ENCODE measurements around the gene ACOX3.

Gene ACOX3

GRCh38 chr4:8431553-8431952, 9.0 kb downstream of the ACOX3 start:
- no peaks in the 10 kb centered on the region for H3K79me2 ChIP-seq (ENCODE audit: insufficient read depth, low read length)
- no peaks in the 10 kb centered on the region for H3K9me3 ChIP-seq (ENCODE audit: low read length)
- no peak overlapping the region for H2AFZ ChIP-seq (ENCODE audit: low read length)
- no peaks in the 10 kb centered on the region for H3F3A ChIP-seq (ENCODE audit: insufficient read depth, low read length)
- no peak overlapping the region for H3K9ac ChIP-seq (ENCODE audit: low read length)
- H4K20me1 ChIP-seq (ENCODE audit: insufficient read depth, low read length) = no peaks in the 10 kb centered on the region
- no peak overlapping the region for H3K27ac ChIP-seq (ENCODE audit: low read depth, low read length, poor library complexity, severe bottlenecking)
- no peak overlapping the region for H3K4me2 ChIP-seq (ENCODE audit: low read length)
- no peaks in the 10 kb centered on the region for H3K27me3 ChIP-seq (ENCODE audit: insufficient read depth, low read length)
- no peak for TF ChIP-seq CTCF (IDR thresholded peaks at IDR 0.05; ENCODE audit: low read length)
- no peak for TF ChIP-seq EZH2 (IDR thresholded peaks at IDR 0.05; ENCODE audit: borderline replicate concordance, low read length)
- H3K36me3 ChIP-seq (ENCODE audit: insufficient read depth, low read length) = no peaks in the 10 kb centered on the region
- H3K4me3 ChIP-seq (ENCODE audit: low read depth, low read length, poor library complexity, severe bottlenecking) = no peak overlapping the region
- no peaks in the 10 kb centered on the region for H3K9me2 ChIP-seq (ENCODE audit: low read depth, low read length)
- H3K4me1 ChIP-seq (ENCODE audit: insufficient read depth, low read length, severe bottlenecking) = peaks cover 24% of the 10 kb centered on the region

DNA sequence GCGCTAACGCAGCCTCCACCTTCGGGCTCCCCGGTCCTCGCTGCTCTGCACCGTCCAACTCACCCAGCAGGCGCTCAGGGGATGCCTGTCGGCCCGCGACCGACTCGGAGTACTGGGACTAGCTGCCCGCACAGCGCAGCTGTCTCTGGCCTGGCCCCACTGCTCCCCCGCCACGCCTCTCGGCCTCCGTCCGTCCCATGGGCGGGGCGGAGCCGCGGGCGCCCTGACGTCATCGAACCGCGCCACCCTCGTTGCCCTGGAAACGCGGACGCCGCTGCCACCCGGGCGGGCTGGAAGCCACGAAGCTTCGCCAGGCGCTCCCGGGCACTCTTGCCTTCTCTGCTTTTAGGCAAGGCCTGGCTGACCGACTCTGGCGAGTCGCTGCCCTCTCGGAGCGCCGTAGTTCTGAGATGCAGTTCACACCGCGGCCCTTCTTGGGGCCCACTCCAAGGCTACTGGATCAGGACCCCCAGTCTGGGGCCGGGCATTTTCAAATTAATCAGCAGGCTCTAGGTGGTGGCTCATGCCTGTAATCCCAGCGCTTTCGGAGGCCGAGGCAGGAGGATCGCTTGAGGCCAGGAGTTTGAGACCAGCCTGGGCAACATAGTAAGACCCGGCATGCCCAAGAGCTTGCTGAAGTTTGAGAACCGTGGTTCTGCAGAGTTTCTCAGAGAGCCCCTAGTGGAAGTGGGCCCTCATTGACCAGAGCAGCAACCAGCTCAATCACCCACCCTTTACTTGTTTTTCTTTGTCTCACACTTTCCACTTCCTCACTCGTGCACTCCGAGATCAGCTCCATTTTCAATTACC, 12.0 kb downstream of the ACOX3 start:
- Histone ChIP-seq H3K4me1 (ENCODE audit: insufficient read depth, low read length, severe bottlenecking) (peaks cover 4% of the 10 kb centered on the region), H3K9ac (ENCODE audit: low read length) (peak overlapping the region; percentile 84), H3K36me3 (ENCODE audit: insufficient read depth, low read length) (no peaks in the 10 kb centered on the region), H3K9me3 (ENCODE audit: low read length) (no peaks in the 10 kb centered on the region), H3K79me2 (ENCODE audit: insufficient read depth, low read length) (no peaks in the 10 kb centered on the region), H3K27me3 (ENCODE audit: insufficient read depth, low read length) (no peaks in the 10 kb centered on the region), H3K9me2 (ENCODE audit: low read depth, low read length) (no peaks in the 10 kb centered on the region), H3K27ac (ENCODE audit: low read depth, low read length, poor library complexity, severe bottlenecking) (peak overlapping the region; percentile 65), H3K4me2 (ENCODE audit: low read length) (peak overlapping the region; percentile 73), H2AFZ (ENCODE audit: low read length) (no peak overlapping the region), H3K4me3 (ENCODE audit: low read depth, low read length, poor library complexity, severe bottlenecking) (peak overlapping the region; percentile 74), H4K20me1 (ENCODE audit: insufficient read depth, low read length) (no peaks in the 10 kb centered on the region), H3F3A (ENCODE audit: insufficient read depth, low read length) (no peaks in the 10 kb centered on the region)
- no peak for TF ChIP-seq EZH2 (IDR thresholded peaks at IDR 0.05; ENCODE audit: borderline replicate concordance, low read length)
- peak; percentile 25; the same call in 1 of the 2 replicates for TF ChIP-seq CTCF (IDR thresholded peaks at IDR 0.05; ENCODE audit: low read length)

GRCh38 chr4:8427761-8428287, 12.7 kb downstream of the ACOX3 start:
- no peaks in the 10 kb centered on the region for H3F3A ChIP-seq (ENCODE audit: insufficient read depth, low read length)
- no peaks in the 10 kb centered on the region for H3K79me2 ChIP-seq (ENCODE audit: insufficient read depth, low read length)
- peak overlapping the region; percentile 73 for H3K4me2 ChIP-seq (ENCODE audit: low read length)
- H3K27ac ChIP-seq (ENCODE audit: low read depth, low read length, poor library complexity, severe bottlenecking) = no peak overlapping the region
- H2AFZ ChIP-seq (ENCODE audit: low read length) = no peak overlapping the region
- no peaks in the 10 kb centered on the region for H3K27me3 ChIP-seq (ENCODE audit: insufficient read depth, low read length)
- H3K36me3 ChIP-seq (ENCODE audit: insufficient read depth, low read length) = no peaks in the 10 kb centered on the region
- no peak for TF ChIP-seq CTCF (IDR thresholded peaks at IDR 0.05; ENCODE audit: low read length)
- TF ChIP-seq EZH2 (IDR thresholded peaks at IDR 0.05; ENCODE audit: borderline replicate concordance, low read length) = no peak
- no peaks in the 10 kb centered on the region for H3K9me3 ChIP-seq (ENCODE audit: low read length)
- H3K9me2 ChIP-seq (ENCODE audit: low read depth, low read length) = no peaks in the 10 kb centered on the region
- peaks cover 4% of the 10 kb centered on the region for H3K4me1 ChIP-seq (ENCODE audit: insufficient read depth, low read length, severe bottlenecking)
- peak overlapping the region; percentile 84 for H3K9ac ChIP-seq (ENCODE audit: low read length)
- H4K20me1 ChIP-seq (ENCODE audit: insufficient read depth, low read length) = no peaks in the 10 kb centered on the region
- peak overlapping the region; percentile 74 for H3K4me3 ChIP-seq (ENCODE audit: low read depth, low read length, poor library complexity, severe bottlenecking)
